Natural killer cell (primary cell): ENCODE measurements around the gene PRCC. TPM values are rescaled to one million over a fixed set of nuclear protein-coding genes. Genes with fewer than 3 reads are reported as not detected.

Experiments used
- ATAC-seq, 3 donors: fragments of 150-1000 bp in 2 of 3; fragments of 200-7000 bp in 1 of 3; cut with Tn5 transposase; 1 replicate in 1 of 3; 2 replicates in 2 of 3; pipeline ENCODE4 v1.10.0; 2021; ENCODE audit warnings: mild to moderate bottlenecking in 2 of 3, moderate library complexity in 2 of 3
- DNase-seq, 2 donors: peaks; one replicate each; pipeline versions ENCODE4 v3.0.0 to v3.0.0-alpha.2; 2013 to 2021; ENCODE audit warnings: mixed read lengths in 1 of 2
- H3K27ac ChIP-seq: one replicate; pipeline ENCODE4 v1.5.1; 2013; ENCODE audit warnings: mild to moderate bottlenecking, low read length
- H3K27me3 ChIP-seq: one replicate; pipeline ENCODE4 v1.6.1; 2013; ENCODE audit warnings: low read length; ENCODE audit not compliant: control insufficient read depth, insufficient read depth
- H3K36me3 ChIP-seq: one replicate; pipeline ENCODE4 v1.6.1; 2013; ENCODE audit warnings: low read length; ENCODE audit not compliant: control insufficient read depth, insufficient read depth
- H3K4me1 ChIP-seq: one replicate; pipeline ENCODE4 v1.6.1; 2013; ENCODE audit warnings: low read length; ENCODE audit not compliant: control insufficient read depth, insufficient read depth
- H3K4me3 ChIP-seq: one replicate; pipeline ENCODE4 v1.5.1; 2013; ENCODE audit warnings: low read length
- H3K9me3 ChIP-seq: one replicate; pipeline ENCODE4 v1.6.1; 2013; ENCODE audit warnings: low read length; ENCODE audit not compliant: control insufficient read depth, insufficient read depth
- H3K27ac Mint-ChIP-seq, 2 donors: one replicate each; pipeline ENCODE4 v1.8.0; 2022; ENCODE audit warnings: mild to moderate bottlenecking in 2 of 2, mixed read lengths in 2 of 2, moderate library complexity in 1 of 2
- H3K27me3 Mint-ChIP-seq, 2 donors: one replicate each; pipeline ENCODE4 v1.8.0; 2022; ENCODE audit warnings: low read depth in 2 of 2, mixed read lengths in 2 of 2
- H3K36me3 Mint-ChIP-seq: one replicate; pipeline ENCODE4 v1.8.0; 2022; ENCODE audit warnings: mixed read lengths
- H3K4me1 Mint-ChIP-seq, 2 donors: one replicate each; pipeline ENCODE4 v1.8.0; 2022; ENCODE audit warnings: mixed read lengths in 2 of 2
- H3K4me3 Mint-ChIP-seq: one replicate; pipeline ENCODE4 v1.8.0; 2022; ENCODE audit warnings: mild to moderate bottlenecking, moderate library complexity, mixed read lengths
- H3K9me3 Mint-ChIP-seq, 2 donors: one replicate each; pipeline ENCODE4 v1.8.0; 2022; ENCODE audit warnings: mixed read lengths in 2 of 2
- CTCF ChIP-seq: fragments of 200-600 bp; IDR thresholded peaks from one replicate; pipeline ENCODE4 v1.8.0; 2022; ENCODE audit warnings: antibody characterized with exemption
- WGBS: methylation state at CpG from one replicate; pipeline ENCODE4 v1.1.7; 2013; ENCODE audit warnings: missing lambda C conversion rate; ENCODE audit not compliant: insufficient coverage; 5-methylcytosine and 5-hydroxymethylcytosine counted together
- intact Hi-C: fragments of 100-400 bp; cut with micrococcal nuclease; formaldehyde crosslinking; loops from one replicate; pipeline ENCODE4 v1.14.2; 2022
- total RNA-seq, 4 donors: library from RNA; stranded (reverse); fragments of 120-200 nt in 1 of 4; gene quantifications; one replicate each; pipeline versions ENCODE4 v1.2.3 to v1.2.4, GENCODE V29; 2013 to 2022

Gene PRCC
- total RNA-seq, 3 donors from 2014 or later (not counting 1 experiment from before 2014, with no cell fraction given), result 66.5 to 92.4 (median 69.1) TPM

GRCh38 chr1:156746728-156747631 lies 20.4 kb upstream of the PRCC start:
- Histone ChIP-seq H3K36me3 (peaks cover 16% of the 10 kb centered on the region), H3K27me3 (no peaks in the 10 kb centered on the region), H3K27ac (peak overlapping the region; percentile 89), H3K9me3 (no peaks in the 10 kb centered on the region), H3K4me3 (peak overlapping the region; percentile 40), H3K4me1 (peaks cover 54% of the 10 kb centered on the region)
- no peaks in the 10 kb centered on the region for H3K27me3 Mint-ChIP-seq
- no peaks in the 10 kb centered on the region for H3K9me3 Mint-ChIP-seq
- ATAC-seq (peak; percentile 35 to 54 (median 47)), DNase-seq (peak; percentile 46 to 80)
- H3K4me3 Mint-ChIP-seq, result peak overlapping the region; percentile 86
- peaks cover 53 to 62% of the 10 kb centered on the region in 2 donors for H3K4me1 Mint-ChIP-seq
- H3K36me3 Mint-ChIP-seq, result no peaks in the 10 kb centered on the region
- 11% methylated on average over 16 of the region's 29 CpGs for WGBS
- peak overlapping the region; percentile 92 to 94 for H3K27ac Mint-ChIP-seq
- intact Hi-C loops, result loop anchor here (1.0 kb wide), 1 partner anchor 20 kb away; the partner anchor contains the start of gene PRCC
- no peak for TF ChIP-seq CTCF

GRCh38 chr1:156747742-156748669 lies 19.3 kb upstream of the PRCC start:
- Histone ChIP-seq H3K9me3 (no peaks in the 10 kb centered on the region), H3K27ac (peak overlapping the region; percentile 89), H3K27me3 (no peaks in the 10 kb centered on the region), H3K4me3 (no peak overlapping the region), H3K4me1 (peaks cover 63% of the 10 kb centered on the region), H3K36me3 (peaks cover 14% of the 10 kb centered on the region)
- H3K4me3 Mint-ChIP-seq, result peak overlapping the region; percentile 86
- intact Hi-C loops, result no loop called here
- H3K27ac Mint-ChIP-seq, result peak overlapping the region; percentile 92 to 94
- 13% methylated on average over 8 of the region's 8 CpGs for WGBS
- no peaks in the 10 kb centered on the region for H3K9me3 Mint-ChIP-seq
- no peak for TF ChIP-seq CTCF
- H3K27me3 Mint-ChIP-seq, result no peaks in the 10 kb centered on the region
- H3K4me1 Mint-ChIP-seq, result peaks cover 63 to 69% of the 10 kb centered on the region in 2 donors
- H3K36me3 Mint-ChIP-seq, result no peaks in the 10 kb centered on the region
- ATAC-seq, result no peak
- DNase-seq, result peak in 1 of 2 donors; percentile 39

- TF ChIP-seq CTCF, result no peak
- H3K4me1 Mint-ChIP-seq, result peaks cover 64 to 70% of the 10 kb centered on the region in 2 donors
These were observed 18.5 kb upstream of the PRCC start for GRCh38 chr1:156748670-156749418.

More at GRCh38 chr1:156748670-156749418, 18.5 kb upstream of the PRCC start:
- peaks cover 7% of the 10 kb centered on the region for H3K36me3 ChIP-seq
- 13% methylated on average over 8 of the region's 9 CpGs for WGBS
- no peaks in the 10 kb centered on the region for H3K9me3 ChIP-seq
- H3K4me3 ChIP-seq, result peak overlapping the region; percentile 2
- no peaks in the 10 kb centered on the region for H3K27me3 ChIP-seq
- Mint-ChIP-seq H3K27me3 (no peaks in the 10 kb centered on the region), H3K4me3 (peak overlapping the region; percentile 86), H3K9me3 (no peaks in the 10 kb centered on the region), H3K36me3 (no peaks in the 10 kb centered on the region), H3K27ac (peak overlapping the region; percentile 92 to 94)
- intact Hi-C loops, result no loop called here
- ATAC-seq (no peak), DNase-seq (peak in 1 of 2 donors; percentile 48)
- peak overlapping the region; percentile 89 for H3K27ac ChIP-seq
- H3K4me1 ChIP-seq, result peaks cover 65% of the 10 kb centered on the region
